Activated T-cell treated with anti-CD3 and anti-CD28 coated beads for 24 hours (primary cell): ENCODE data around the gene PCDHGA6.
"Not testable (repeated sequence)": the region's sequence is repeated elsewhere in the genome, so short reads cannot be mapped to it uniquely, and the experiment has no call there.

Experiments used
- DNase-seq: peaks from one replicate; pipeline ENCODE4 v3.0.0-alpha.2; 2020; ENCODE audit warnings: low read depth

PCDHGA6 gene

DNA sequence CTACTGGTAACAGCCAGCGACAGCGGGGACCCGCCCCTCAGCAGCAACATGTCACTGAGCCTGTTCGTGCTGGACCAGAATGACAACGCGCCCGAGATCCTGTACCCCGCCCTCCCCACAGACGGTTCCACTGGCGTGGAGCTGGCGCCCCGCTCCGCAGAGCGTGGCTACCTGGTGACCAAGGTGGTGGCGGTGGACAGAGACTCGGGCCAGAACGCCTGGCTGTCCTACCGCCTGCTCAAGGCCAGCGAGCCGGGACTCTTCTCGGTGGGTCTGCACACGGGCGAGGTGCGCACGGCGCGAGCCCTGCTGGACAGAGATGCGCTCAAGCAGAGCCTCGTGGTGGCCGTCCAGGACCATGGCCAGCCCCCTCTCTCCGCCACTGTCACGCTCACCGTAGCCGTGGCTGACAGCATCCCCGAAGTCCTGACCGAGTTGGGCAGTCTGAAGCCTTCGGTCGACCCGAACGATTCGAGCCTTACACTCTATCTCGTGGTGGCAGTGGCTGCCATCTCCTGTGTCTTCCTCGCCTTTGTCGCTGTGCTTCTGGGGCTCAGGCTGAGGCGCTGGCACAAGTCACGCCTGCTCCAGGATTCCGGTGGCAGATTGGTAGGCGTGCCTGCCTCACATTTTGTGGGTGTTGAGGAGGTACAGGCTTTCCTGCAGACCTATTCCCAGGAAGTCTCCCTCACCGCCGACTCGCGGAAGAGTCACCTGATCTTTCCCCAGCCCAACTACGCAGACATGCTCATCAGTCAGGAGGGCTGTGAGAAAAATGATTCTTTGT lies 20.9 kb downstream of the PCDHGA6 start:
- not testable (repeated sequence) for DNase-seq

DNA sequence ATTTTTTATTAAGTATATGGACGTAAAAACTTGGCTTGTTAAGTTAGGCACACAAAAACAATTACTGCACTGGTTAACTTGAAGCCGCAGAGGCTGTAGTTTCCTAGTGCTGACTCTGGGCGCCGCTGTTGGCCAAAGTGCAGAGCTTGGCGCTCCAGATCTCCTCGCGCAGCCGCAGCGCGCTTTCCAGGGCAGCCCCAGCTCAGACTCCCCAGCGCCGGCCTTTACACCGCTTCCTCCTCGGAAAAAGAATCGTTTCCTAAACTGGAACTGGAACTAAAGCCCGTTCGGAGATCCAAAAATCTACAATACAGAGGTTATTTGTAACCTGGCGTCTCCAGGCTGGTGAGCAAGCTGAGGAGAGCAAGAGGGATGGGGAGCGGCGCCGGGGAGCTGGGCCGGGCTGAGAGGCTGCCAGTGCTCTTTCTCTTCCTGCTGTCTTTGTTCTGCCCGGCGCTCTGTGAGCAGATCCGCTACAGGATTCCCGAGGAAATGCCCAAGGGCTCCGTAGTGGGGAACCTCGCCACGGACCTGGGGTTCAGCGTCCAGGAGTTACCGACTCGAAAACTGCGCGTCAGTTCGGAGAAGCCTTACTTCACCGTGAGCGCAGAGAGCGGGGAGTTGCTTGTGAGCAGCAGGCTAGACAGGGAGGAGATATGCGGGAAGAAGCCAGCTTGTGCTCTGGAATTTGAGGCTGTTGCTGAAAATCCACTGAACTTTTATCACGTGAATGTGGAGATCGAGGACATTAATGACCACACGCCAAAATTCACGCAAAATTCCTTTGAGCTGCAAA lies 24.3 kb downstream of the PCDHGA6 start, which contains the start of gene PCDHGB5:
Gene PCDHGB5 (plus strand): TSS at position 192 of the 796 bp plus-strand sequence. CDS start 181 bp downstream, at position 373.
- DNase-seq: peak; percentile 27

DNA sequence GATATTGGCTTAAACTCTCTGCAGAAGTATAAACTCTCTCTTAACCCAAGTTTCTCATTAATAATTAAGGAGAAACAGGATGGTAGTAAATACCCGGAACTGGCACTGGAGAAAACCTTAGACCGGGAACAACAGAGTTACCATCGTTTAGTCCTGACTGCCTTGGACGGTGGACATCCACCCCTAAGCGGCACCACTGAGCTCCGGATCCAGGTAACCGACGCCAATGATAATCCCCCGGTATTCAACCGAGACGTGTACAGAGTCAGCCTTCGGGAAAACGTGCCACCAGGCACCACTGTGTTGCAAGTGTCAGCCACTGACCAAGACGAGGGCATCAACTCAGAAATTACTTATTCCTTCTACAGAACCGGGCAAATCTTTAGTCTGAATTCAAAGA lies 24.9 kb downstream of the PCDHGA6 start:
- DNase-seq: no peak

DNA sequence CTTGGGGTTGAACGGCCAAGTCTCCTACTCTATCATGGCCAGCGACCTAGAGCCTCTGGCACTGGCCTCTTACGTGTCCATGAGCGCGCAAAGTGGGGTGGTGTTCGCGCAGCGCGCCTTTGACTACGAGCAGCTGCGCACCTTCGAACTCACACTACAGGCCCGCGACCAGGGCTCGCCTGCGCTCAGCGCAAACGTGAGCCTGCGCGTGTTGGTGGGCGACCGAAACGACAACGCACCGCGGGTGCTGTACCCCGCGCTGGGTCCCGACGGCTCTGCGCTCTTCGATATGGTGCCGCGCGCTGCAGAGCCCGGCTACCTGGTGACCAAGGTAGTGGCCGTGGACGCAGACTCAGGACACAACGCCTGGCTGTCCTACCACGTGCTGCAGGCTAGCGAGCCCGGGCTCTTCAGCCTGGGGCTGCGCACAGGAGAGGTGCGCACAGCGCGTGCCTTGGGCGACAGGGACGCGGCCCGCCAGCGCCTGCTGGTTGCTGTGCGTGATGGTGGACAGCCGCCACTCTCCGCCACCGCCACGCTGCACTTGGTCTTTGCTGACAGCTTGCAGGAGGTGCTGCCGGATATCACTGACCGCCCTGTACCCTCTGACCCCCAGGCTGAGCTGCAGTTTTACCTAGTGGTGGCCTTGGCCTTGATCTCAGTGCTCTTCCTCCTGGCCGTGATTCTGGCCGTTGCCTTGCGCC lies 26.0 kb downstream of the PCDHGA6 start:
- no peak for DNase-seq

DNA sequence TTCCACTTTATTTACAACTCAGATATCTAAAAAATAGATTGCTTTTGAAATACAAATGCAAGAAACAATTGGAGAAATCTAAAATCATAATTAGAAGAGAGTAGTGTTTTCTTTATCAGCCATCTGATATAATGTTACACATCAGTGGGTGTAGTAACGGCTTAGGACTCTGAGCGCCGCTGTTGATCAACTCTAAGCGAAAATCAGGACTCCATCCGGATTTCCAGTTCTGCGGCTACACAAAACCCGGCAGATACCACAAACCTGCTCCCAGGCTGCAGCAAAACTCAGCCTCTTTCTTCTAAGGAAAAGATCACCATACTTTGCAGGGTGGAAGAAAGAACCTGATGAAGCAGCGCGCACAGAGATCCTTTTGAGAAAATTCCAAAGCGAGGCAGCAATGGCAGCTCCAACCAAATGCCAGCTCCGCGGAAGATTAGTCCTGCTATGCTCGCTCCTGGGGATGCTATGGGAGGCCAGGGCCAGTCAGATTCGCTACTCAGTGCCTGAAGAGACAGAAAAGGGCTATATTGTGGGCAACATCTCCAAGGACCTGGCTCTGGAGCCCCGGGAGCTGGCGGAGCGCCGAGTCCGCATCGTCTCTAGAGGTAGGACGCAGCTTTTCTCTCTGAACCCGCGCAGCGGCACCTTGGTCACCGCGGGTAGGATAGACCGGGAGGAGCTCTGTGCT lies 29.0 kb downstream of the PCDHGA6 start, which contains the start of gene PCDHGA9:
Gene PCDHGA9 (plus strand): TSS at position 226 of the 691 bp plus-strand sequence. CDS start 175 bp downstream, at position 401.
- DNase-seq: no peak

DNA sequence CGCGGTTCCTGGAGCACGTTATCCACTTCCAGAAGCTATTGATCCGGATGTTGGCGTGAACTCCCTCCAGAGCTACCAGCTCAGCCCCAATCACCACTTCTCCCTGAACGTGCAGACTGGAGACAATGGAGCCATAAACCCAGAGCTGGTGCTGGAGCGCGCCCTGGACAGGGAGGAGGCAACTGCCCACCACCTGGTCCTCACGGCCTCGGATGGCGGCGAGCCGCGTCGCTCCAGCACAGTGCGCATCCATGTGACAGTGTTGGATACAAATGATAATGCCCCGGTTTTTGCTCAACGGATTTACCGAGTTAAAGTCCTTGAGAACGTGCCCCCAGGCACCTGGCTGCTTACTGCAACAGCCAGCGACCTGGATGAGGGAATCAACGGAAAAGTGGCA lies 29.7 kb downstream of the PCDHGA6 start:
- no peak for DNase-seq

DNA sequence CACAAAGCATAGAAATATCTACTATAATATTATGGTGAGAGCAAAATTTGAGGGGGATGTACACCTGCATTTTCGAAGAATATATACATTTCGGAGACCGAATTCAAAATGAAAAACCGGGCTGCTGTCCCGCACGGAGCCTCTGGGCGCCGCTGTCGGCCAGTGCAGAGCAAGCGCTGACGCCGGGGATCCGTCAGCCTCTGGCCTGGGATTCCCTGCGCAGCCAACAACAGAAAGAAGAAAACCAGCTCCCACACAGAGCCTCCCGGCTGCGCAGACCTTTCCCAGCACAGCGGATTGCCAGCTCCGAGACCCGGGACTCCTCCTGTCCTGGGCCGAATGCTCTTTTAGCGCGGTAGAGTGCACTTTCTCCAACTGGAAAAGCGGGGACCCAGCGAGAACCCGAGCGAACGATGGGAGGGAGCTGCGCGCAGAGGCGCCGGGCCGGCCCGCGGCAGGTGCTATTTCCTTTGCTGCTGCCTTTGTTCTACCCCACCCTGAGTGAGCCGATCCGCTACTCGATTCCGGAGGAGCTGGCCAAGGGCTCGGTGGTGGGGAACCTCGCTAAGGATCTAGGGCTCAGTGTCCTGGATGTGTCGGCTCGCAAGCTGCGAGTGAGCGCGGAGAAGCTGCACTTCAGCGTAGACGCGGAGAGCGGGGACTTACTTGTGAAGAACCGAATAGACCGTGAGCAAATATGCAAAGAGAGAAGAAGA lies 34.3 kb downstream of the PCDHGA6 start, which contains the start of gene PCDHGB6:
Gene PCDHGB6 (plus strand): TSS at position 232 of the 716 bp plus-strand sequence. CDS start 182 bp downstream, at position 414.
- DNase-seq: peak; percentile 24

DNA sequence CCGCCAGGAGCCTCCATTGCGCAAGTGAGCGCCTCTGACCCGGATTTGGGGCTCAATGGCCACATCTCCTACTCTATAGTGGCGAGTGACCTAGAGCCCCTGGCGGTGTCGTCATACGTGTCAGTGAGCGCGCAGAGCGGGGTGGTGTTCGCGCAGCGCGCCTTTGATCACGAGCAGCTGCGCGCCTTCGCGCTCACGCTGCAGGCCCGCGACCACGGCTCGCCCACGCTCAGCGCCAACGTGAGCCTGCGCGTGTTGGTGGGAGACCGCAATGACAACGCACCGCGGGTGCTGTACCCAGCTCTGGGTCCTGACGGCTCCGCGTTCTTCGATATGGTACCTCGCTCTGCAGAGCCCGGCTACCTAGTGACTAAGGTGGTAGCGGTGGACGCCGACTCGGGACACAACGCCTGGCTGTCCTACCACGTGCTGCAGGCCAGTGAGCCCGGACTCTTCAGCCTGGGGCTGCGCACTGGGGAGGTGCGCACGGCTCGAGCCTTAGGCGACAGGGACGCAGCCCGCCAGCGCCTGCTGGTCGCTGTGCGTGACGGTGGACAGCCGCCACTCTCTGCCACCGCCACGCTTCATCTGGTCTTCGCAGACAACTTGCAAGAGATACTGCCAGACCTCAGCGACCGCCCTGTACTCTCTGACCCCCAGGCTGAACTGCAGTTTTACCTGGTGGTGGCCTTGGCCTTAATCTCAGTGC lies 36.1 kb downstream of the PCDHGA6 start:
- DNase-seq: no peak

DNA sequence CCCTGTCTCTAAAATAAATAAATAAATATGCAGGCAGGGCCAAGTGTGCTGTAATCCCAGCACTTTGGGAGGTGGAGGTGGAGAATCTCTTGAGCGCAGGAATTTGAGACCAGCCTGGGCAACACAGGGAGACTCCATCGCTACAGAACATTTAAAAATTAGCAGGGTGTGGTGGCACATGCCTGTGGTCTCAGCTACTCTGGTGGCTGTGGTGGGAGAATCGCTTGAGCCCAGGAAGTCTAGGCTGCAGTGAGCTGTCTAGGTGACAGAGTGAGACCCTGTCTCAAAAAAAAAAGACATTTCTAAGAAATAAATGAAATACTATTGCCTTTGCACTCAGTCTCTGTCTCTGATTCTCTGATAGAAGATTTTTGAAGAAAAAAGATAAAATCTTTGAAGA lies 37.9 kb downstream of the PCDHGA6 start:
- no peak for DNase-seq

DNA sequence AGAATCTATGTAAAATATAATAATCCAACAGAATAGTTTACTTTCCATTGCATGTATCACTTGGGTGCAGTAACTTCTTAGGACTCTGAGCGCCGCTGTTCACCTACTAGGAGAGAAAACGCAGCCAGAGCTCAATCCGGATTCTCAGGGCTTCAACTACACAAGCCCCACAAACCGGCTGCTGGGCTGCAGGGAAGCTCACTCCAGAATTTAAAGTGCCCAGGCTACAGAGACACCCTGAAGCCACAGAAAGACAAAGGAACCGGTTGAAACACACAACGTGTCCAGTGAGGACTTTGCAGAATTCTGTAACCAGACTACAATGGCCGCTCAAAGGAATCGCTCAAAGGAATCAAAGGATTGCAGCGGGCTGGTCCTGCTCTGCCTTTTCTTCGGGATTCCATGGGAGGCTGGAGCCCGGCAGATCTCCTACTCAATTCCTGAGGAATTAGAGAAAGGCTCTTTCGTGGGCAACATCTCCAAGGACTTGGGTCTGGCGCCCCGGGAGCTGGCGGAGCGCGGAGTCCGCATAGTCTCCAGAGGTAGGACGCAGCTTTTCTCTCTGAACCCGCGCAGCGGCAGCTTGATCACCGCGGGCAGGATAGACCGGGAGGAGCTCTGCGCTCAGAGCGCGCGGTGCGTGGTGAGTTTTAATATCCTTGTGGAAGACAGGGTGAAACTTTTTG lies 39.3 kb downstream of the PCDHGA6 start, which contains the start of gene PCDHGA10:
Gene PCDHGA10 (plus strand): TSS at position 134 of the 686 bp plus-strand sequence. CDS start 189 bp downstream, at position 323.
- DNase-seq: peak; percentile 43

DNA sequence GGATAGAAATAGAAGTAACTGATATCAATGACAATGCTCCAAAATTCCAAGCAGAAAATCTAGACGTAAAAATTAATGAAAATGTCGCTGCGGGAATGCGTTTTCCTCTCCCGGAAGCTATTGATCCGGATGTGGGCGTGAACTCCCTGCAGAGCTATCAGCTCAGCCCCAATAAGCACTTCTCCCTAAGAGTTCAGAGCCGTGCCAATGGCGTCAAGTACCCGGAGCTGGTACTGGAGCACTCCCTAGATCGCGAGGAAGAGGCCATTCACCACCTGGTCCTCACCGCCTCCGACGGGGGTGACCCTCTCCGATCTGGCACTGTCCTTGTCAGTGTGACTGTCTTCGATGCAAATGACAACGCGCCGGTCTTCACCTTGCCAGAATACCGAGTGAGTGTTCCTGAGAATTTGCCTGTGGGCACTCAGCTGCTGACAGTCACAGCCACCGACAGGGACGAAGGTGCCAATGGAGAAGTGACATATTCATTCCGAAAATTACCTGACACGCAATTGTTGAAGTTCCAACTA lies 39.9 kb downstream of the PCDHGA6 start:
- no peak for DNase-seq

DNA sequence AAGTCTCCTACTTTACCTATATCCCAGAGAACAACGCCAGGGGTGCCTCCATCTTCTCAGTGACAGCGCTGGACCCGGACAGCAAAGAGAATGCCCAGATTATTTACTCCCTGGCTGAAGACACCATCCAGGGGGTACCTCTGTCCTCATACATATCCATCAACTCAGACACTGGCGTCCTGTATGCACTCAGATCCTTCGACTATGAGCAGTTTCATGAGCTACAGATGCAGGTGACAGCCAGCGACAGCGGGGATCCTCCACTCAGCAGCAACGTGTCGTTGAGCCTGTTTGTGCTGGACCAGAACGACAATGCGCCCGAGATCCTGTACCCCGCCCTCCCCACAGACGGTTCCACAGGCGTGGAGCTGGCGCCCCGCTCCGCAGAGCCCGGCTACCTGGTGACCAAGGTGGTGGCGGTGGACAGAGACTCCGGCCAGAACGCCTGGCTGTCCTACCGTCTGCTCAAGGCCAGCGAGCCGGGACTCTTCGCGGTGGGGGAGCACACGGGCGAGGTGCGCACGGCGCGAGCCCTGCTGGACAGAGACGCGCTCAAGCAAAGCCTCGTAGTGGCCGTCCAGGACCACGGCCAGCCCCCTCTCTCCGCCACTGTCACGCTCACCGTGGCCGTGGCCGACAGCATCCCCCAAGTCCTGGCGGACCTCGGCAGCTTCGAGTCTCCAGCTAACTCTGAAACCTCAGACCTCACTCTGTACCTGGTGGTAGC lies 41.0 kb downstream of the PCDHGA6 start:
- DNase-seq: not testable (repeated sequence)

DNA sequence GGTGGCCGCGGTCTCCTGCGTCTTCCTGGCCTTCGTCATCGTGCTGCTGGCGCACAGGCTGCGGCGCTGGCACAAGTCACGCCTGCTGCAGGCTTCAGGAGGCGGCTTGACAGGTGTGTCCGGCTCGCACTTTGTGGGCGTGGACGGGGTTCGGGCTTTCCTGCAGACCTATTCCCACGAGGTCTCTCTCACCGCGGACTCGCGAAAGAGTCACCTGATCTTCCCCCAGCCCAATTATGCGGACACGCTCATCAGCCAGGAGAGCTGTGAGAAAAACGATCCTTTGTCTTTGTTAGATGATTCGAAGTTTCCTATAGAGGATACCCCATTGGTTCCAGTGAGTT lies 41.6 kb downstream of the PCDHGA6 start:
- DNase-seq: not testable (repeated sequence)

DNA sequence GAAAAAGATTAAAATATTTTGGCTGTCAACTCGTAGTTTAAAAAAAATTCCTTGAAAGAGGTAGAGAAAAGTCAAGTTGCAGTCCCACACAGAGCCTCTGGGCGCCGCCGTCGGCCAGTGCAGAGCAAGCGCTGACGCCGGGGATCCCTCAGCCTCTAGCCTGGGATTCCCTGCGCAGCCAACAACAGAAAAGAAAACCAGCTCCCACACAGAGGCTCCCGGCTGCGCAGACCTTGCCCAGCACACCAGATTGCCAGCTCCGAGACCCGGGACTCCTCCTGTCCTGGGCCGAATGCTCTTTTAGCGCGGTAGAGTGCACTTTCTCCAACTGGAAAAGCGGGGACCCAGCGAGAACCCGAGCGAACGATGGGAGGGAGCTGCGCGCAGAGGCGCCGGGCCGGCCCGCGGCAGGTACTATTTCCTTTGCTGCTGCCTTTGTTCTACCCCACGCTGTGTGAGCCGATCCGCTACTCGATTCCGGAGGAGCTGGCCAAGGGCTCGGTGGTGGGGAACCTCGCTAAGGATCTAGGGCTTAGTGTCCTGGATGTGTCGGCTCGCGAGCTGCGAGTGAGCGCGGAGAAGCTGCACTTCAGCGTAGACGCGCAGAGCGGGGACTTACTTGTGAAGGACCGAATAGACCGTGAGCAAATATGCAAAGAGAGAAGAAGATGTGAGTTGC lies 43.9 kb downstream of the PCDHGA6 start, which contains the start of gene PCDHGB7:
Gene PCDHGB7 (plus strand): TSS at position 184 of the 679 bp plus-strand sequence. CDS start 183 bp downstream, at position 367.
- peak; percentile 33 for DNase-seq

DNA sequence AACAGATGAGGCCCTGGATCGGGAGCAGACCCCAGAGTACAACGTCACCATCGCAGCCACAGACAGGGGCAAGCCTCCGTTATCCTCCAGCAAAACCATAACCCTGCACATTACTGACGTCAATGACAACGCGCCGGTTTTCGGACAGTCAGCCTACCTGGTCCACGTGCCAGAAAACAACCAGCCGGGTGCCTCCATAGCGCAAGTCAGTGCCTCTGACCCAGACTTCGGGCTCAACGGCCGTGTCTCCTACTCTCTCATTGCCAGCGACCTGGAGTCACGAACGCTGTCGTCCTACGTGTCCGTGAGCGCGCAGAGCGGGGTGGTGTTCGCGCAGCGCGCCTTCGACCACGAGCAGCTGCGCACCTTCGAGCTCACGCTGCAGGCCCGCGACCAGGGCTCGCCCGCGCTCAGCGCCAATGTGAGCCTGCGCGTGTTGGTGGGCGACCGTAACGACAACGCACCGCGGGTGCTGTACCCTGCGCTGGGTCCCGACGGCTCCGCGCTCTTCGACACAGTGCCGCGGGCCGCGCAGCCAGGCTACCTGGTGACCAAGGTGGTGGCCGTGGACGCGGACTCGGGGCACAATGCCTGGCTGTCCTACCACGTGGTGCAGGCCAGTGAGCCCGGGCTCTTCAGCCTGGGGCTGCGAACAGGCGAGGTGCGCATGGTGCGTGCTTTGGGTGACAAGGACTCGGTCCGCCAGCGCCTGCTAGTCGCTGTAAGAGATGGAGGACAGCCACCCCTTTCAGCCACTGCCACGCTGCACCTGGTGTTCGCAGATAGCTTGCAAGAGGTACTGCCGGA lies 45.6 kb downstream of the PCDHGA6 start:
- DNase-seq: no peak

DNA sequence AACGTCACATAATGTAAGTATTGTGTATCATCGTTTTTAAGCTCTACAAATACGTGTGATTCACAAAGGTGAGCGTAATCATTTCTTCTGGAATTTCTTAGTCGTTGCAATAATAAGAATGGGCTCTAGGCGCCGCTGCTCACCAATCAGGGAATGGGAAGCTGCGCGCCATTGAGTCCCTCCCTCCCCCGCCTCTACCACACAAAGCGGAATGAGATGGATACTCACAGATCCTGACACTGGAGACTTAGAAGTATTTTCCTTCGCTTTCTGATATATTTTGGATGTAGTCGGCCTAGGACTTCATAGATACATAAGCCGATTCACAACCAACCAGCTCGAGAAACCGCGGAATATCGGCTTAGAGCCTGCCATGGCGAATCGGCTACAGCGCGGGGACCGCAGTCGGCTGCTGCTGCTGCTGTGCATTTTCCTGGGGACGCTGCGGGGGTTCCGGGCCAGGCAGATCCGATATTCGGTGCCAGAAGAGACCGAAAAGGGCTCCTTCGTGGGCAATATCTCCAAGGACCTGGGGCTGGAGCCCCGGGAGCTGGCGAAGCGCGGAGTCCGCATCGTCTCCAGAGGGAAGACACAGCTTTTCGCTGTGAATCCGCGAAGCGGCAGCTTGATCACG lies 47.3 kb downstream of the PCDHGA6 start, which contains the start of gene PCDHGA11:
Gene PCDHGA11 (plus strand): TSS at position 197 of the 634 bp plus-strand sequence. CDS start 177 bp downstream, at position 374.
- no peak for DNase-seq
